Measurements from ENCODE around the gene ANKRD17. TPM values are rescaled to one million over a fixed set of nuclear protein-coding genes. Genes with fewer than 3 reads are reported as not detected.
"Not testable (repeated sequence)": the region's sequence is repeated elsewhere in the genome, so short reads cannot be mapped to it uniquely, and the experiment has no call there.

Gene ANKRD17, protein sequence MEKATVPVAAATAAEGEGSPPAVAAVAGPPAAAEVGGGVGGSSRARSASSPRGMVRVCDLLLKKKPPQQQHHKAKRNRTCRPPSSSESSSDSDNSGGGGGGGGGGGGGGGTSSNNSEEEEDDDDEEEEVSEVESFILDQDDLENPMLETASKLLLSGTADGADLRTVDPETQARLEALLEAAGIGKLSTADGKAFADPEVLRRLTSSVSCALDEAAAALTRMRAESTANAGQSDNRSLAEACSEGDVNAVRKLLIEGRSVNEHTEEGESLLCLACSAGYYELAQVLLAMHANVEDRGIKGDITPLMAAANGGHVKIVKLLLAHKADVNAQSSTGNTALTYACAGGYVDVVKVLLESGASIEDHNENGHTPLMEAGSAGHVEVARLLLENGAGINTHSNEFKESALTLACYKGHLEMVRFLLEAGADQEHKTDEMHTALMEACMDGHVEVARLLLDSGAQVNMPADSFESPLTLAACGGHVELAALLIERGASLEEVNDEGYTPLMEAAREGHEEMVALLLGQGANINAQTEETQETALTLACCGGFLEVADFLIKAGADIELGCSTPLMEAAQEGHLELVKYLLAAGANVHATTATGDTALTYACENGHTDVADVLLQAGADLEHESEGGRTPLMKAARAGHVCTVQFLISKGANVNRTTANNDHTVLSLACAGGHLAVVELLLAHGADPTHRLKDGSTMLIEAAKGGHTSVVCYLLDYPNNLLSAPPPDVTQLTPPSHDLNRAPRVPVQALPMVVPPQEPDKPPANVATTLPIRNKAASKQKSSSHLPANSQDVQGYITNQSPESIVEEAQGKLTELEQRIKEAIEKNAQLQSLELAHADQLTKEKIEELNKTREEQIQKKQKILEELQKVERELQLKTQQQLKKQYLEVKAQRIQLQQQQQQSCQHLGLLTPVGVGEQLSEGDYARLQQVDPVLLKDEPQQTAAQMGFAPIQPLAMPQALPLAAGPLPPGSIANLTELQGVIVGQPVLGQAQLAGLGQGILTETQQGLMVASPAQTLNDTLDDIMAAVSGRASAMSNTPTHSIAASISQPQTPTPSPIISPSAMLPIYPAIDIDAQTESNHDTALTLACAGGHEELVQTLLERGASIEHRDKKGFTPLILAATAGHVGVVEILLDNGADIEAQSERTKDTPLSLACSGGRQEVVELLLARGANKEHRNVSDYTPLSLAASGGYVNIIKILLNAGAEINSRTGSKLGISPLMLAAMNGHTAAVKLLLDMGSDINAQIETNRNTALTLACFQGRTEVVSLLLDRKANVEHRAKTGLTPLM (N-terminal part only)
- 61.2 TPM for polyA plus RNA-seq (2013, experiment 1 of 4)
- polyA plus RNA-seq (2013, experiment 2 of 4): 70.5 TPM
- 44.5 TPM for polyA plus RNA-seq (2013, experiment 3 of 4)
- 52.0 TPM for polyA plus RNA-seq (2013, experiment 4 of 4)

DNA sequence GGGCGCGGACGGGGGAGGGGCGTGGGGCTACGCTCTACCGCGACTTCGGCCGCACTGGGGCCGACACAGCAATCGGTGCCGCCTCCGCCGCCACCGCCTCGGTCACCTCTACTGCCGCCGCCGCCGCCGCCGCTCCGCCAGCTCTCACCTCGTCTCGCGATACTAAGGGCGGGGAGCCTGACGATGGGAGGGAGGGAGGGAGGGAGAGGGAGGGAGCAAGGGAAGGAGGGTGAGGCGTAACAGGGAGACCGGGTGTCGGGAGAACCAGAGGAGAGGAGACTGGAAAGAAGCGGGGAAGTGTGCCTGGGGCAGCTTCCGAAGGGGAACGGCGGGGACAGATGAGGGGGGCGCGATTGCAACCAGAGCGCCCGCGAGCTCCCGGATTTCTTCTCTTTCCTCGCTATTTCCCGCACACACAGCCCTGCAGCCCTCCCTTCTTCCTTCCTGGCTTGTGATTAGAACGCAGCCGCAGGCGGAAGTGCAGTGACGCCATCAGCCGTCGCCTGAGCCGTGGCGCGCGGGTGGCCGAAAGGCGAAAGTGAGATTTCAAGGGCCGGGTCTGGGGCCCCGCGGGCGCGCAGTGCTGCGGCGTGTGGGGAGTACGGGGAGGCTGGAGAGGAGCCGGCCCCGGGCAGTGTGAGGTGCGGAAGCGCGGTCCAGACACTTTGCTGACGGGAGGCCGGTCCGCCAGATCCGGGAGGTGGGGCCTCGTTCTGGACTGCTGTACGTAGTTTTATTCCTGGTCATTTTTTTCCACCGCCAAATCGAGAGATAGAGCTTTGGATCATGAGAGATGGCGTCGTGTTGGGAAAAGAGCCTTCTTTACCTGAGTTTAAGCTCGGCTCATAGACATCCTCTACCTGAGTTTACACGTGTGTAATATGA lies at the start of gene ANKRD17:
Gene ANKRD17, minus strand, starts transcription at position 113 of the 885 bp plus-strand sequence. CDS start 130 bp downstream, outside the sequence.
- 0% methylated on average over 80 of the region's 80 CpGs for WGBS, 2 experiments
- peak within 1 kb of the TSS; percentile 96 for H3K27ac ChIP-seq (ENCODE audit: insufficient read depth, low read depth, low read length, poor library complexity, severe bottlenecking)
- no peaks in the 10 kb centered on the region for H3K9me3 ChIP-seq (ENCODE audit: control insufficient read depth, low read length)
- H3K27me3 ChIP-seq (ENCODE audit: control insufficient read depth, insufficient read depth, low read length, poor library complexity, severe bottlenecking): no peaks in the 10 kb centered on the region
- H3K36me3 ChIP-seq (ENCODE audit: control insufficient read depth, insufficient read depth, low read length): no peaks in the 10 kb centered on the region
- peak within 1 kb of the TSS; percentile 94 for H3K4me3 ChIP-seq (ENCODE audit: insufficient read depth, low read depth, low read length)
- no peaks in the 10 kb centered on the region for H3K4me1 ChIP-seq (ENCODE audit: control insufficient read depth, insufficient read depth, low read length)

DNA sequence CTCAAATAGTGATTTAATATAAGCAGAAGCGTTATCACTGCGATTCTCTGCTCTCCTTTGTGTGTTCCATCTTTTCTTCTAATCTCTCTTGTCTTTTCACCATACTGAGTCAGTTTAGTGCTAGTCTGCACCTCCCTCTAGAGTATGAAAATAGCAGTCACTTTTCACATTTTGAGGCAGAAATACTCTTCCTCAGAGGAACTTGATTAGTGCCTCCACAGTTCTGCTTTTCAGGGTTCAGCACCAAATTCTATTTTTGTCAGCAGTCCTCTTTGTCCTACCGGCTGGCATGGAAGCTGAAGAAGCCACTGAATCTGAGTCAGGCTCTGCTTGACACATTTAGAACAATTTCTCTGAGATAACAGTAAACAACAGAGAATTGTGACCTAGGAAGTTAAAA lies 49.7 kb upstream of the ANKRD17 start:
- H3K36me3 ChIP-seq (ENCODE audit: control insufficient read depth, insufficient read depth, low read length): no peaks in the 10 kb centered on the region
- no peak overlapping the region for H3K4me3 ChIP-seq (ENCODE audit: insufficient read depth, low read depth, low read length)
- H3K4me1 ChIP-seq (ENCODE audit: control insufficient read depth, insufficient read depth, low read length): no peaks in the 10 kb centered on the region
- no peak overlapping the region for H3K27ac ChIP-seq (ENCODE audit: insufficient read depth, low read depth, low read length, poor library complexity, severe bottlenecking)
- H3K9me3 ChIP-seq (ENCODE audit: control insufficient read depth, low read length): no peaks in the 10 kb centered on the region
- no peaks in the 10 kb centered on the region for H3K27me3 ChIP-seq (ENCODE audit: control insufficient read depth, insufficient read depth, low read length, poor library complexity, severe bottlenecking)
- 88 to 92% methylated on average over 3 of the region's 3 CpGs for WGBS, 2 experiments

DNA sequence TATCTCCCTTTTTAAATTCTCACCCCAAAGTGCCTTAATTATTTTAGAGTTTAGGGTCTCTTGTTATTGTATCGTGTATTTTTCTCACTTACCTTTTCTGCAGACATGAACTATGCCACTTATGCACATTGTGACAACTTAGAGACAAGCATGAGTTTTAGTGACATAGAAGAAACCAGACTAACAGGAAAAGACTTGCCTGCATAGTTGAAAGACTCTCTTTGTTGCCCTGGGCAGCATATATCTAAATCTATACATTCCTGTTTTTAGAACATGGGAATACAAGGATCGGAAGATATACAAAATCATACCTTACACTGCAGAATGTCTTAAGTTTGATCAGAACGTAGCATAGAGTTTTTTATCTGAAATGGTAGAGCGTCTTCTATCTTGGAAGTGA lies 45.1 kb upstream of the ANKRD17 start:
- no peak overlapping the region for H3K4me3 ChIP-seq (ENCODE audit: insufficient read depth, low read depth, low read length)
- H3K4me1 ChIP-seq (ENCODE audit: control insufficient read depth, insufficient read depth, low read length): no peaks in the 10 kb centered on the region
- H3K27me3 ChIP-seq (ENCODE audit: control insufficient read depth, insufficient read depth, low read length, poor library complexity, severe bottlenecking): no peaks in the 10 kb centered on the region
- no peak overlapping the region for H3K27ac ChIP-seq (ENCODE audit: insufficient read depth, low read depth, low read length, poor library complexity, severe bottlenecking)
- H3K36me3 ChIP-seq (ENCODE audit: control insufficient read depth, insufficient read depth, low read length): no peaks in the 10 kb centered on the region
- no peaks in the 10 kb centered on the region for H3K9me3 ChIP-seq (ENCODE audit: control insufficient read depth, low read length)
- WGBS, 2 experiments: 88% methylated on average over 2 to 3 of the region's 4 CpGs

DNA sequence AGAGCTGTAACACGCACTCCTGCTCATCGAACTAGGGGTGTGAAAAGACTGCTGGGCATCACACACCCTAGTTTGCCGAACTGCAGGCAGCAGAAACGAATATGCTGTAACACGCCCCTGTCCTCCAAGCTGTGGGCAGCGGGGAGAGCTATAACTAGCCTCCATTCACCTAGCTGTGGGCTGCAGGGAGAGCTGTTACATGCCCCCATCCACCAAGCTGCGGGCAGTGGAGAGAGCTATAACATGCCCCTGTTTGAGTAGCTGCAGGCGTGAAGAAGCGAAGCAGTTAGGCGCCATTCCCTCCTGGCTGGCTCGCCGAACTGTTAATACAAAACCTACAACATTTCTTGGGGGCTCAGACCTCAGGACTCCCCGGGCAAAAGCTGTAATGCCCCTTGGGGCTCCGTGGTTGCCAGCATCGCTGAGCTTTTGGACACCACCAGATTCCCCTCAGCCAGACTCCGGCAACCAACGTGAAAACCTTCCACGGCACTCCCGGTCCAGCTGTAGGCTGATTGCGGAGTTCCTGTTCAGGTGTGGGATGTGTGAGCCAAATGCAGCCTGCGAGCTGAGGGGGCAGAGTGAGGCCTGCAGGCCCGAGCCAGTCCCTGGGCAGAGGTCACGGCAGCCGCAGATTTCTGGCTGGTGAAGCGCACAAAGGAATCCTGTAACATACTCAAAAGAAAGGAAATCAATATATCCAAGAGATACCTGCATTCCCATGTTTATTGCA lies 41.1 kb upstream of the ANKRD17 start:
- WGBS, 2 experiments: 94 to 96% methylated on average over 25 of the region's 25 CpGs
- Histone ChIP-seq H3K27me3 (ENCODE audit: control insufficient read depth, insufficient read depth, low read length, poor library complexity, severe bottlenecking) (no peaks in the 10 kb centered on the region), H3K36me3 (ENCODE audit: control insufficient read depth, insufficient read depth, low read length) (no peaks in the 10 kb centered on the region), H3K4me3 (ENCODE audit: insufficient read depth, low read depth, low read length) (no peak overlapping the region), H3K9me3 (ENCODE audit: control insufficient read depth, low read length) (no peaks in the 10 kb centered on the region), H3K4me1 (ENCODE audit: control insufficient read depth, insufficient read depth, low read length) (no peaks in the 10 kb centered on the region), H3K27ac (ENCODE audit: insufficient read depth, low read depth, low read length, poor library complexity, severe bottlenecking) (no peak overlapping the region)

DNA sequence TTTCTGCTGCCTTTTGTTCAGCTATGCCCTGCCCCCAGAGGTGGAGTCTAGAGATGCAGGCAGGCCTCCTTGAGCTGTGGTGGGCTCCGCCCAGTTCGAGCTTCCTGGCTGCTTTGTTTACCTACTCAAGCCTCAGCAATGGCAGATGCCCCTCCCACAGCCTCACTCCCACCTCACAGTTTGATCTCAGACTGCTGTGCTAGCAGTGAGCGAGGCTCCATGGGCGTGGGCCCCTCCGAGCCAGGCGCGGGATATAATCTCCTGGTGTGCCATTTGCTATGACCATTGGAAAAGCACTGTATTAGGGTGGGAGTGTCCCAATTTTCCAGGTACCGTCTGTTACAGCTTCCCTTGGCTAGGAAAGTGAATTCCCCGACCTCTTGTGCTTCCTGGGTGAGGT lies 34.1 kb upstream of the ANKRD17 start:
- 83 to 86% methylated on average over 9 of the region's 9 CpGs for WGBS, 2 experiments
- H3K27me3 ChIP-seq (ENCODE audit: control insufficient read depth, insufficient read depth, low read length, poor library complexity, severe bottlenecking); H3K27ac ChIP-seq (ENCODE audit: insufficient read depth, low read depth, low read length, poor library complexity, severe bottlenecking); H3K4me1 ChIP-seq (ENCODE audit: control insufficient read depth, insufficient read depth, low read length); H3K9me3 ChIP-seq (ENCODE audit: control insufficient read depth, low read length); H3K4me3 ChIP-seq (ENCODE audit: insufficient read depth, low read depth, low read length); H3K36me3 ChIP-seq (ENCODE audit: control insufficient read depth, insufficient read depth, low read length): not testable (repeated sequence)

DNA sequence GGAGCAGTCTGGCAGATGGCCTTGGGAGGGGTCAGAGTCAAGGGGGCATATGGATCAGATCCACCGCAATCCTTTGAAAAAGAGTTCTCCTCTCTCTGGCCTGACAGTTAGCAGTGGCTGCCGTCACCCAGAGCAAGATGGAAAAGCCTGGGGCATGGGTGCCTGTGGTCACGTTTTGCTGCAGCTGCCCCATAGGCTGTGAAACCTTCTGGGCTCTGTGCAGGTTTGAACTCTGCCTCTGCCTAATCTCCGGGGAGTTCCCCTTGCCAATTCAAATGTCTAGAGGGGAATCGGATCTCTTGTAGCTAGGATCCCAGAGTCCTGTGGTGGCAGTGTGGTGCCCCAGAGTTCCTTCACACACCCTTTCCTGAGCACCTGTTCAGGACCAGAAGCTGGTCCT lies 23.4 kb upstream of the ANKRD17 start:
- H3K4me3 ChIP-seq (ENCODE audit: insufficient read depth, low read depth, low read length): no peak overlapping the region
- H3K36me3 ChIP-seq (ENCODE audit: control insufficient read depth, insufficient read depth, low read length): no peaks in the 10 kb centered on the region
- no peaks in the 10 kb centered on the region for H3K9me3 ChIP-seq (ENCODE audit: control insufficient read depth, low read length)
- 91 to 93% methylated on average over 5 of the region's 5 CpGs for WGBS, 2 experiments
- no peaks in the 10 kb centered on the region for H3K4me1 ChIP-seq (ENCODE audit: control insufficient read depth, insufficient read depth, low read length)
- no peak overlapping the region for H3K27ac ChIP-seq (ENCODE audit: insufficient read depth, low read depth, low read length, poor library complexity, severe bottlenecking)
- H3K27me3 ChIP-seq (ENCODE audit: control insufficient read depth, insufficient read depth, low read length, poor library complexity, severe bottlenecking): no peaks in the 10 kb centered on the region

DNA sequence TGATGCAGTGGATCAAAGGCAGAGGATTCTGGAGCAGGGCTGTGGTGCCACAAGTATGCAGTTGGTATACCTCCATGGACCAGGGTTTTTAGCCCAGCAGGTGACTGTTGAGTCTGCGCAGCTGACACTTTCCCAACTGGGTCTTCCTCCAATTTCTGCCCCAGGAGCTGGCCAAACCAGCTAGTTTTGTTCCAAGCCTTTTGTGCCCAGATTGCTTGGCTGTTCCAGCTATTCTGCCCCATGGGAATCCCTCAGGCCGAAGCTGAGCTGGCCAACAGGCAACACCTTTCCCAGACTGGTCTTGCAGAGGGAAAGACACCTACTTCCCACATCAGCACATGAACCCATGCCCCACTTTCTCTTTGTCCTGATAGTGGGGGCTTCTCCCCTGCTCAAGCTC lies 22.8 kb upstream of the ANKRD17 start:
- H3K27me3 ChIP-seq (ENCODE audit: control insufficient read depth, insufficient read depth, low read length, poor library complexity, severe bottlenecking): no peaks in the 10 kb centered on the region
- H3K4me3 ChIP-seq (ENCODE audit: insufficient read depth, low read depth, low read length): no peak overlapping the region
- no peaks in the 10 kb centered on the region for H3K9me3 ChIP-seq (ENCODE audit: control insufficient read depth, low read length)
- H3K36me3 ChIP-seq (ENCODE audit: control insufficient read depth, insufficient read depth, low read length): no peaks in the 10 kb centered on the region
- no peak overlapping the region for H3K27ac ChIP-seq (ENCODE audit: insufficient read depth, low read depth, low read length, poor library complexity, severe bottlenecking)
- WGBS, 2 experiments: 93 to 95% methylated on average over 2 of the region's 2 CpGs
- no peaks in the 10 kb centered on the region for H3K4me1 ChIP-seq (ENCODE audit: control insufficient read depth, insufficient read depth, low read length)

DNA sequence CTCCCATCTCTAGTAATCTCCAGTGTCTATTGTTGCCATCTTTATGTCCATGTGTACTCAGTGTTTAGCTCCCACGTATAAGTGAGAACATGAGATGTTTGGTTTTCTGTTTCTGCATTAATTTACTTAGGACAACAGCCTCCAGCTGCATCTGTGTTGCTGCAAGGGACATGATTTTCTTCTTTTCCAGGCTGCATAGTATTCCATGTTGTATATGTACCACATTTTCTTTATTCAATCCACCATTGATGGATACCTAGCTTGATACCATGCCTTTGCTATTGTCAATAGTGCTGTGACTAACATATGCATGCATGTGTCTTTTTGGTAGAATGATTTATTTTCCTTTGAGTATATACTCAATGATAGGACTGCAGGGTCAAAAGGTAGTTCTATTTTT lies 18.6 kb upstream of the ANKRD17 start:
- WGBS, 2 experiments: 100% methylated on average over 1 of the region's 1 CpG
- Histone ChIP-seq H3K36me3 (ENCODE audit: control insufficient read depth, insufficient read depth, low read length) (no peaks in the 10 kb centered on the region), H3K4me1 (ENCODE audit: control insufficient read depth, insufficient read depth, low read length) (no peaks in the 10 kb centered on the region), H3K4me3 (ENCODE audit: insufficient read depth, low read depth, low read length) (no peak overlapping the region), H3K9me3 (ENCODE audit: control insufficient read depth, low read length) (no peaks in the 10 kb centered on the region), H3K27me3 (ENCODE audit: control insufficient read depth, insufficient read depth, low read length, poor library complexity, severe bottlenecking) (no peaks in the 10 kb centered on the region), H3K27ac (ENCODE audit: insufficient read depth, low read depth, low read length, poor library complexity, severe bottlenecking) (no peak overlapping the region)

DNA sequence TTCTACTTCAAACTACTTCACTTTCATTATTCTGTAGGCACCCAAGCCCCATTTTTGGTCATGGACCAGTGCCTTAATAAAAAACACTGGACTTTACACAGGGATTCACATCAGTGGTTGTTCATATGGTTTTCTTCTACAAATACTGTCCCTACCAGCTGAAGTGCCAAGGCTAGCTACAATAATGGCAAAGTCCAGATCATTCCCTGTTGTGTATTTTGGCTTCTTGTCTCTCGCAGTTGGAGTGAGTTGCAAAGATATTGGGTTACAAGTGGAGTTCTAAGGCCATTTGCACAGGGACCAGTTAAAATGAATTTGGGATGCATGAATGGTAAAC lies 16.7 kb upstream of the ANKRD17 start:
- Histone ChIP-seq H3K27ac (ENCODE audit: insufficient read depth, low read depth, low read length, poor library complexity, severe bottlenecking) (no peak overlapping the region), H3K9me3 (ENCODE audit: control insufficient read depth, low read length) (no peaks in the 10 kb centered on the region), H3K4me3 (ENCODE audit: insufficient read depth, low read depth, low read length) (no peak overlapping the region), H3K27me3 (ENCODE audit: control insufficient read depth, insufficient read depth, low read length, poor library complexity, severe bottlenecking) (no peaks in the 10 kb centered on the region), H3K36me3 (ENCODE audit: control insufficient read depth, insufficient read depth, low read length) (no peaks in the 10 kb centered on the region), H3K4me1 (ENCODE audit: control insufficient read depth, insufficient read depth, low read length) (no peaks in the 10 kb centered on the region)
- 93% methylated on average over 1 of the region's 1 CpG for whole genome bisulfite sequencing, 2 experiments
